DND-41 (cell line): ENCODE measurements around the gene EEFSEC.

Experiments
- CTCF ChIP-seq: IDR thresholded peaks from 2 replicates; pipeline ENCODE4 v1.5.1; 2012; ENCODE audit warnings: borderline replicate concordance, low read length, moderate library complexity, mild to moderate bottlenecking; ENCODE audit not compliant: poor library complexity, severe bottlenecking; ENCODE audit errors: extremely low read depth
- EZH2 ChIP-seq: IDR thresholded peaks from 3 replicates; pipeline ENCODE4 v1.6.1; 2012; ENCODE audit warnings: borderline replicate concordance, low read depth, mild to moderate bottlenecking, moderate library complexity, low read length, inconsistent platforms; ENCODE audit not compliant: severe bottlenecking

DNA sequence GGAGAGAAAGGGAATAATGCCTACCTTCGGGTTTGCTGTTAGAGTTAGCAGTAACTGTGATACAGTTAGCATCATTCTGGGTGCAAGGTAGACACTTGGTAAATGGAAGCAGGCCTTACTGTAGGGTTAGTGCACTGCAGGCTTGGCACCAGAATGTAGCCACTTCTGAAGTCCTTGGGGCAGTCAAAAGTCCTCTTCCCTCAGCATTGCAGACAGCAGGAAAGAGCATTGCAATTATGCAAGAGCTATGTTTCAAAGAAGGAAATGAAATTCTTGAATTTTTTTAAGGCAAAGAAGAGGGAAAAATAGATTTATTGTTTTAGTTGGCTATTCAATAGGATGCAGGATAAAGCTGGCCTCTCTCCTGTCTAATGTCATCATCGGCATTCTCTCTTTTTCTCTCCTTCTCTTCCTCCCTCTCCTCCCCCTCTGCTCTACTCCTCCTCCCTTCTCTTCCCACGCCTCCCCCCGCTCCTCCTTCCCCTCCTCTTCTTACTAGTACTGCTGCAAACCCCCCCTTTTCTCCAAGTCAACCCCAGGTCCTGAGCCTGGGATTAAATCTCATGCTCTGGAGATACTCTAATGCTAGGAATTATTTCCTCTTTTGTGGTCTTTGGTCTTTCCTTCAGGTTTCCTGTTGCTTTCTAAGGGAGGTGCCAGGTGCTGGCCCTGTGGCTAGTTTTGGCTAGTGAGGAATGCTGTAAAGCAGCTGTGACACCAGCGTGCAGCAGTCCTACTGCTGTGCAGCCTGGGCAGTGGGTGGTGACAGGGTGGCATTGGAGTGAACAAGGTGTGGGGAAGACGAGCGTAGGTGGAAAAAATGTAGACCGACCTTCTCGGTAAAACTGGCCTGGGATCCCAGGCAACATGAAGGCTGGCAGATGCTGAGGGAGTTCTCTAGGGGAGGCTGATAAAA is 21.7 kb downstream of the EEFSEC start:
- TF ChIP-seq CTCF (no peak), EZH2 (no peak)
